HCT116 (cell line): ENCODE data around the gene BCDIN3D. TPM values are rescaled to one million over a fixed set of nuclear protein-coding genes. Genes with fewer than 3 reads are reported as not detected.

ENCODE experiments used
- ATAC-seq: fragments of 200-7000 bp; cut with Tn5 transposase; 2 replicates; pipeline ENCODE4 v1.9.1; 2020; ENCODE audit warnings: mild to moderate bottlenecking, moderate library complexity
- BruUV-seq: library from RNA; stranded (reverse); fragments of 400-500 nt; replicated peaks from 2 replicates; lab custom pipeline; 2021; lab: Mats Ljungman, UMichigan
- CTCF ChIA-PET: fragments of 300-600 bp; sonication (Branson Sonifier 250); formaldehyde crosslinking; loops from one replicate; lab custom pipeline; 2021; ENCODE audit warnings: antibody characterized with exemption; lab: Charles Lee
- POLR2A ChIA-PET: fragments of 300-600, 350-600 bp; sonication (Branson Sonifier 250); formaldehyde crosslinking; loops from one replicate; lab custom pipeline; 2021; ENCODE audit warnings: antibody characterized with exemption; lab: Charles Lee
- RAD21 ChIA-PET, 2 experiments: fragments of 300-600 bp; sonication (Branson Sonifier 250); formaldehyde crosslinking; loops; one replicate each; lab custom pipeline; 2023; ENCODE audit warnings: low total read pairs in 2 of 2; ENCODE audit not compliant: uncharacterized antibody in 2 of 2, unreplicated experiment in 2 of 2, low non-redundant PET in 1 of 2; lab: Charles Lee
- DNase-seq: peaks from one replicate; pipeline ENCODE4 v3.0.0-alpha.2; 2010; ENCODE audit warnings: low read depth, low spot score
- H2AFZ ChIP-seq: fragments of 200-600 bp; shearing (Covaris generic), sonication (generic); 2 replicates; pipeline ENCODE4 v1.6.1; 2017; ENCODE audit warnings: low read depth, mixed run types, mixed read lengths, antibody characterized with exemption, low read length; ENCODE audit not compliant: poor library complexity, severe bottlenecking
- H3K27ac ChIP-seq: 2 replicates; pipeline ENCODE4 v1.5.1; 2012; ENCODE audit warnings: low read depth, low read length
- H3K27me3 ChIP-seq: fragments of 200-600 bp; sonication (generic); 2 replicates; pipeline ENCODE4 v1.6.1; 2016; ENCODE audit warnings: mixed run types, low read length, mixed read lengths; ENCODE audit not compliant: insufficient read depth
- H3K36me3 ChIP-seq, 2 experiments: fragments of 200-500 bp in 1 of 2; fragments of 200-600 bp in 1 of 2; sonication (Bioruptor generic) in 1 of 2; sonication (generic) in 1 of 2; 2 replicates each; pipeline versions ENCODE4 v1.5.1 to v1.6.1; 2014 to 2016; ENCODE audit warnings: low read length in 2 of 2, inconsistent platforms in 1 of 2, mixed read lengths in 1 of 2, mixed run types in 1 of 2; ENCODE audit not compliant: insufficient read depth in 2 of 2, control insufficient read depth in 1 of 2
- H3K4me1 ChIP-seq, 2 experiments: fragments of 200-600 bp in 1 of 2; sonication (generic) in 1 of 2; 2 replicates each; pipeline versions ENCODE4 v1.5.1 to v1.6.1; 2012 to 2017; ENCODE audit warnings: low read length in 2 of 2, inconsistent platforms in 1 of 2, mild to moderate bottlenecking in 1 of 2, mixed read lengths in 1 of 2, mixed run types in 1 of 2, moderate library complexity in 1 of 2; ENCODE audit not compliant: insufficient read depth in 2 of 2, control insufficient read depth in 1 of 2
- H3K4me2 ChIP-seq: fragments of 200-600 bp; sonication (generic); 2 replicates; pipeline ENCODE4 v1.6.1; 2017; ENCODE audit warnings: mixed run types, low read length, mixed read lengths
- H3K4me3 ChIP-seq, 2 experiments: fragments of 200-600 bp in 1 of 2; sonication (generic) in 1 of 2; replicated peaks in 1 of 2; 2 replicates each; pipeline ENCODE4 v1.5.1; 2011 to 2016; ENCODE audit warnings: low read length in 2 of 2, control low read depth in 1 of 2, low read depth in 1 of 2, mild to moderate bottlenecking in 1 of 2, mixed read lengths in 1 of 2, mixed run types in 1 of 2
- H3K79me2 ChIP-seq: fragments of 200-600 bp; sonication (generic); 2 replicates; pipeline ENCODE4 v1.6.1; 2017; ENCODE audit warnings: mild to moderate bottlenecking, mixed run types, low read length, moderate library complexity, mixed read lengths; ENCODE audit not compliant: insufficient read depth
- H3K9ac ChIP-seq: fragments of 200-600 bp; sonication (generic); 2 replicates; pipeline ENCODE4 v1.6.1; 2016; ENCODE audit warnings: low read length, mixed read lengths
- H3K9me2 ChIP-seq: fragments of 200-600 bp; sonication (generic), shearing (Covaris generic); 2 replicates; pipeline ENCODE4 v1.6.1; 2017; ENCODE audit warnings: mixed run types, mild to moderate bottlenecking, moderate library complexity; ENCODE audit not compliant: insufficient read depth
- H3K9me3 ChIP-seq, 2 experiments: fragments of 200-500 bp in 1 of 2; fragments of 200-600 bp in 1 of 2; sonication (Bioruptor generic) in 1 of 2; sonication (generic) in 1 of 2; 2 replicates each; pipeline ENCODE4 v1.6.1; 2014 to 2017; ENCODE audit warnings: low read length in 2 of 2, mixed read lengths in 2 of 2, inconsistent platforms in 1 of 2, low read depth in 1 of 2, mild to moderate bottlenecking in 1 of 2, mixed run types in 1 of 2, moderate library complexity in 1 of 2; ENCODE audit not compliant: control insufficient read depth in 1 of 2, insufficient read depth in 1 of 2
- H4K20me1 ChIP-seq: fragments of 200-600 bp; sonication (generic), shearing (Covaris generic); 2 replicates; pipeline ENCODE4 v1.6.1; 2017; ENCODE audit warnings: mixed run types, mild to moderate bottlenecking, moderate library complexity; ENCODE audit not compliant: insufficient read depth
- MAX ChIP-seq: IDR thresholded peaks from 2 replicates; pipeline ENCODE4 v1.6.1; 2012
- SRF ChIP-seq: IDR thresholded peaks from 2 replicates; pipeline ENCODE4 v1.6.1; 2012; ENCODE audit warnings: low read depth
- TCF7L2 ChIP-seq: IDR thresholded peaks from 2 replicates; pipeline ENCODE4 v1.7.0; 2011; ENCODE audit warnings: borderline replicate concordance, inconsistent platforms; ENCODE audit not compliant: insufficient read depth, insufficient read length; ENCODE audit errors: extremely low read depth
- YY1 ChIP-seq: IDR thresholded peaks from 2 replicates; pipeline ENCODE4 v1.6.1; 2011; ENCODE audit warnings: low read length, low read depth, moderate library complexity, mild to moderate bottlenecking; ENCODE audit not compliant: insufficient replicate concordance; ENCODE audit errors: extremely low read depth
- ZBTB33 ChIP-seq: IDR thresholded peaks from 2 replicates; pipeline ENCODE4 v1.6.1; 2011; ENCODE audit warnings: mild to moderate bottlenecking, low read length, moderate library complexity; ENCODE audit not compliant: insufficient replicate concordance; ENCODE audit errors: extremely low read depth
- intact Hi-C: fragments of 100-400 bp; cut with micrococcal nuclease; formaldehyde crosslinking; loops from 2 replicates; pipeline ENCODE4 v1.10.0; 2022
- total RNA-seq: library from RNA; stranded (reverse); gene quantifications from one replicate; pipeline ENCODE4 v1.2.1, GENCODE V29; 2021; ENCODE audit not compliant: unreplicated experiment

The BCDIN3D gene
- total RNA-seq, 1 experiment from 2014 or later: 5.7 TPM

GRCh38 chr12:49806877-49807276, 36.0 kb downstream of the BCDIN3D start:
- POLR2A ChIA-PET: no interaction called here
- no peak overlapping the region for H2AFZ ChIP-seq
- H3K27me3 ChIP-seq: no peaks in the 10 kb centered on the region
- no peak overlapping the region for H3K27ac ChIP-seq
- no TSS peak for BruUV-seq
- CTCF ChIA-PET: no interaction called here
- H3K9me2 ChIP-seq: no peaks in the 10 kb centered on the region
- no peaks in the 10 kb centered on the region for H3K9me3 ChIP-seq
- no peaks in the 10 kb centered on the region for H3K79me2 ChIP-seq
- intact Hi-C loops: no loop called here
- TF ChIP-seq TCF7L2: no peak
- H3K36me3 ChIP-seq: no peaks in the 10 kb centered on the region
- H3K4me2 ChIP-seq: no peak overlapping the region
- H3K4me1 ChIP-seq: no peaks in the 10 kb centered on the region
- ATAC-seq (no peak), DNase-seq (no peak)
- H3K4me3 ChIP-seq: no peak overlapping the region
- RAD21 ChIA-PET: no interaction called here
- H3K9ac ChIP-seq: no peak overlapping the region
- H4K20me1 ChIP-seq: no peaks in the 10 kb centered on the region

- no peak overlapping the region for H2AFZ ChIP-seq
- ChIA-PET RAD21 (no interaction called here), POLR2A (no interaction called here), CTCF (interaction anchor here (1.0 kb wide), 1 partner anchor 65 kb away, joined by 3 read pairs; the partner anchor contains the start of gene TMBIM6)
- H3K4me3 ChIP-seq: no peak overlapping the region
- no peaks in the 10 kb centered on the region for H4K20me1 ChIP-seq
- H3K9me3 ChIP-seq: no peaks in the 10 kb centered on the region
- no peaks in the 10 kb centered on the region for H3K9me2 ChIP-seq
- no TSS peak for BruUV-seq
- no peaks in the 10 kb centered on the region for H3K4me1 ChIP-seq
- intact Hi-C loops: no loop called here
- DNase-seq (no peak), ATAC-seq (no peak)
- no peak overlapping the region for H3K9ac ChIP-seq
- H3K27me3 ChIP-seq: no peaks in the 10 kb centered on the region
- no peaks in the 10 kb centered on the region for H3K36me3 ChIP-seq
- no peak overlapping the region for H3K27ac ChIP-seq
- no peaks in the 10 kb centered on the region for H3K79me2 ChIP-seq
- TF ChIP-seq SRF (no peak), YY1 (no peak), MAX (no peak), ZBTB33 (no peak)
- H3K4me2 ChIP-seq: no peak overlapping the region
These were observed 36.5 kb downstream of the BCDIN3D start for GRCh38 chr12:49806321-49806813.
